Stimulated activated CD8-positive, alpha-beta memory T cell treated with anti-CD3 and anti-CD28 coated beads, Interleukin-12 subunit alpha, Interleukin-12 subunit beta, amount 100 ng/mL, for 24 hours (primary cell): ENCODE results near the gene EPS15.
"Not testable (repeated sequence)": the region's sequence is repeated elsewhere in the genome, so short reads cannot be mapped to it uniquely, and the experiment has no call there.

ENCODE experiments used
- DNase-seq: peaks from one replicate; pipeline ENCODE4 v3.0.0-alpha.2; 2020; ENCODE audit errors: extremely low read depth

EPS15 gene

GRCh38 chr1:51425955-51426354 lies 93.1 kb downstream of the EPS15 start:
- no peak for DNase-seq

GRCh38 chr1:51425273-51425672 lies 93.8 kb downstream of the EPS15 start:
- no peak for DNase-seq

- no peak for DNase-seq
Measured at GRCh38 chr1:51423073-51423821, 95.8 kb downstream of the EPS15 start.

- no peak for DNase-seq
Measured at GRCh38 chr1:51422367-51423072, 96.5 kb downstream of the EPS15 start.

GRCh38 chr1:51421964-51422363 lies 97.1 kb downstream of the EPS15 start:
- DNase-seq: no peak

GRCh38 chr1:51420867-51421627 lies 98.0 kb downstream of the EPS15 start:
- DNase-seq: no peak

GRCh38 chr1:51418384-51418959 lies 100.6 kb downstream of the EPS15 start:
- DNase-seq: no peak

- DNase-seq: no peak
Measured at GRCh38 chr1:51417496-51418383, 101.3 kb downstream of the EPS15 start.

- DNase-seq: no peak
Measured at GRCh38 chr1:51416910-51417309, 102.2 kb downstream of the EPS15 start.

- no peak for DNase-seq
Measured at GRCh38 chr1:51415963-51416362, 103.1 kb downstream of the EPS15 start.

- no peak for DNase-seq
Measured at GRCh38 chr1:51414811-51415210, 104.3 kb downstream of the EPS15 start.

- not testable (repeated sequence) for DNase-seq
Measured at GRCh38 chr1:51411820-51412219, 107.2 kb downstream of the EPS15 start.

- no peak for DNase-seq
Measured at GRCh38 chr1:51410568-51411460, 108.3 kb downstream of the EPS15 start.

- DNase-seq: not testable (repeated sequence)
Measured at GRCh38 chr1:51409755-51410541, 109.1 kb downstream of the EPS15 start.

GRCh38 chr1:51392241-51392640 lies 126.8 kb downstream of the EPS15 start:
- no peak for DNase-seq

GRCh38 chr1:51390641-51391040 lies 128.4 kb downstream of the EPS15 start:
- not testable (repeated sequence) for DNase-seq

GRCh38 chr1:51387288-51387687 lies 131.8 kb downstream of the EPS15 start:
- not testable (repeated sequence) for DNase-seq

GRCh38 chr1:51386259-51386658 lies 132.8 kb downstream of the EPS15 start:
- DNase-seq: not testable (repeated sequence)

GRCh38 chr1:51385776-51386175 lies 133.3 kb downstream of the EPS15 start:
- no peak for DNase-seq
